Measurements from ENCODE around the gene NHSL2. TPM values are rescaled to one million over a fixed set of nuclear protein-coding genes. Genes with fewer than 3 reads are reported as not detected.
"Not testable (repeated sequence)": the region's sequence is repeated elsewhere in the genome, so short reads cannot be mapped to it uniquely, and the experiment has no call there.

Gene NHSL2
- total and polyA plus RNA-seq, 8 donors = 0.59 to 3.9 (median 0.95) TPM

GRCh38 chrX:72053508-72053907 lies 142.9 kb downstream of the NHSL2 start:
- no peaks in the 10 kb centered on the region for H3K9me3 ChIP-seq
- FAIRE-seq (no peak), DNase-seq (no peak), ATAC-seq (no peak)
- peaks cover 0 to 30% (median 1%) of the 10 kb centered on the region in 4 donors for H3K27me3 ChIP-seq
- H3K36me3 ChIP-seq = no peaks in the 10 kb centered on the region
- no peaks in the 10 kb centered on the region for H3K4me1 ChIP-seq
- intact Hi-C loops (cut with DNase I) = no loop called here
- WGBS, 2 donors = 77% methylated on average over 5 of the region's 5 CpGs
- no peak for TF ChIP-seq CTCF (IDR thresholded peaks at IDR 0.05)
- no peak overlapping the region for H3K27ac ChIP-seq
- no peak overlapping the region for H3K4me3 ChIP-seq

GRCh38 chrX:72054779-72055489 lies 144.3 kb downstream of the NHSL2 start:
- H3K27me3 ChIP-seq = peaks cover 0 to 30% (median 3%) of the 10 kb centered on the region in 4 donors
- H3K36me3 ChIP-seq = no peaks in the 10 kb centered on the region
- no peaks in the 10 kb centered on the region for H3K9me3 ChIP-seq
- no peak overlapping the region for H3K4me3 ChIP-seq
- H3K27ac ChIP-seq = no peak overlapping the region
- no peak for FAIRE-seq
- 47 to 58% methylated on average over 19 of the region's 19 CpGs for WGBS, 2 donors
- TF ChIP-seq CTCF (IDR thresholded peaks at IDR 0.05) = no peak
- DNase-seq = no peak
- ATAC-seq = no peak
- H3K4me1 ChIP-seq = no peaks in the 10 kb centered on the region
- intact Hi-C loops (cut with DNase I) = no loop called here

GRCh38 chrX:72057331-72057730 lies 146.7 kb downstream of the NHSL2 start:
- no peak overlapping the region for H3K4me3 ChIP-seq
- 45 to 51% methylated on average over 4 of the region's 4 CpGs for WGBS, 2 donors
- no peaks in the 10 kb centered on the region for H3K36me3 ChIP-seq
- no peak for DNase-seq
- no peak for FAIRE-seq
- intact Hi-C loops (cut with DNase I) = no loop called here
- H3K9me3 ChIP-seq = no peaks in the 10 kb centered on the region
- ATAC-seq = no peak
- H3K27ac ChIP-seq = no peak overlapping the region
- peaks cover 0 to 23% (median 3%) of the 10 kb centered on the region in 4 donors for H3K27me3 ChIP-seq
- TF ChIP-seq CTCF (IDR thresholded peaks at IDR 0.05) = no peak
- H3K4me1 ChIP-seq = no peaks in the 10 kb centered on the region

- peaks cover 0 to 23% (median 3%) of the 10 kb centered on the region in 4 donors for H3K27me3 ChIP-seq
- H3K4me1 ChIP-seq = no peaks in the 10 kb centered on the region
- no peak for ATAC-seq
- no peak for FAIRE-seq
- no peak for TF ChIP-seq CTCF (IDR thresholded peaks at IDR 0.05)
- no peaks in the 10 kb centered on the region for H3K9me3 ChIP-seq
- intact Hi-C loops (cut with DNase I) = no loop called here
- DNase-seq = no peak
- H3K36me3 ChIP-seq = no peaks in the 10 kb centered on the region
- 41 to 50% methylated on average over 1 of the region's 1 CpG for WGBS, 2 donors
- no peak overlapping the region for H3K27ac ChIP-seq
- no peak overlapping the region for H3K4me3 ChIP-seq
Observed at GRCh38 chrX:72057849-72058248, 147.2 kb downstream of the NHSL2 start.

GRCh38 chrX:72058346-72058745 lies 147.7 kb downstream of the NHSL2 start:
- H3K9me3 ChIP-seq; H3K36me3 ChIP-seq; ATAC-seq; intact Hi-C loops (cut with DNase I); DNase-seq; H3K4me1 ChIP-seq; FAIRE-seq; H3K27ac ChIP-seq; H3K4me3 ChIP-seq: not testable (repeated sequence)
- peaks cover 0 to 23% (median 3%) of the 10 kb centered on the region in 4 donors for H3K27me3 ChIP-seq
- 74 to 78% methylated on average over 15 of the region's 15 CpGs for WGBS, 2 donors

All from pancreas (tissue), 10 donors.